ENCODE measurements around the gene WBP1L. TPM values are rescaled to one million over a fixed set of nuclear protein-coding genes. Genes with fewer than 3 reads are reported as not detected.

Gene WBP1L
- total RNA-seq, 2 experiments from 2014 or later = 17.6 to 24.4 TPM

- Histone ChIP-seq H4K20me1 (ENCODE audit: insufficient read depth, low read length) (no peaks in the 10 kb centered on the region; the same call in 1 of the 2 replicates), H3K4me2 (ENCODE audit: low read length) (peak overlapping the region; percentile 25; the same call in 1 of the 2 replicates), H3K36me3 (ENCODE audit: insufficient read depth, low read length) (no peaks in the 10 kb centered on the region), H3K4me3 (ENCODE audit: low read depth, low read length, poor library complexity, severe bottlenecking) (peak overlapping the region; percentile 12), H3K9me2 (ENCODE audit: insufficient read depth, low read length) (no peaks in the 10 kb centered on the region), H2AFZ (ENCODE audit: low read length) (peak overlapping the region; percentile 93; the same call in 1 of the 2 replicates), H3K4me1 (ENCODE audit: insufficient read depth, low read length, poor library complexity, severe bottlenecking) (peaks cover 29% of the 10 kb centered on the region), H3K9me3 (ENCODE audit: low read length) (no peaks in the 10 kb centered on the region), H3K27ac (ENCODE audit: low read depth, low read length, poor library complexity, severe bottlenecking) (no peak overlapping the region), H3K79me2 (ENCODE audit: insufficient read depth, low read depth, low read length) (peaks cover 27% of the 10 kb centered on the region)
- POLR2A ChIA-PET = interaction anchor here (0.7 to 2.5 kb wide), 10 partner anchors 9 to 756 kb away, joined by 3 to 14 read pairs (median 4); partner anchors contain the start of genes ARL3 and SFXN2
- no TSS peak for BruUV-seq (replicated peaks)
- TF ChIP-seq EZH2phosphoT487 (IDR thresholded peaks at IDR 0.05; ENCODE audit: borderline replicate concordance, low read depth, low read length) = no peak
- TF ChIP-seq CTCF (conservative IDR thresholded peaks at IDR 0.05; ENCODE audit: low read length) = no peak
- intact Hi-C loops (cut with micrococcal nuclease; ENCODE audit: unreplicated experiment) = loop anchor here (2.0 kb wide), 1 partner anchor 28 kb away; the partner anchor contains the start of genes ARL3 and SFXN2
- DNase-seq (ENCODE audit: low spot score) = no peak
- CTCF ChIA-PET (ENCODE audit: unreplicated experiment) = interaction anchor here (0.7 kb wide), 1 partner anchor 115 kb away, joined by 5 read pairs; no protein-coding TSS in a partner anchor
Observed at GRCh38 chr10:102743078-102743587, 615 bp upstream of the WBP1L start.

GRCh38 chr10:102744374-102745051 is 765 bp downstream of the WBP1L start:
- DNase-seq (ENCODE audit: low spot score) = peak; percentile 61
- BruUV-seq (replicated peaks) = no TSS peak

More at GRCh38 chr10:102744374-102745051, 765 bp downstream of the WBP1L start:
- Histone ChIP-seq H2AFZ (ENCODE audit: low read length) (peak overlapping the region; percentile 61; the same call in 1 of the 2 replicates), H3K4me3 (ENCODE audit: low read depth, low read length, poor library complexity, severe bottlenecking) (peak overlapping the region; percentile 96), H3K4me2 (ENCODE audit: low read length) (peak overlapping the region; percentile 91), H3K79me2 (ENCODE audit: insufficient read depth, low read depth, low read length) (peaks cover 27% of the 10 kb centered on the region), H4K20me1 (ENCODE audit: insufficient read depth, low read length) (no peaks in the 10 kb centered on the region; the same call in 1 of the 2 replicates), H3K9me2 (ENCODE audit: insufficient read depth, low read length) (no peaks in the 10 kb centered on the region), H3K36me3 (ENCODE audit: insufficient read depth, low read length) (no peaks in the 10 kb centered on the region), H3K27ac (ENCODE audit: low read depth, low read length, poor library complexity, severe bottlenecking) (peak overlapping the region; percentile 34), H3K4me1 (ENCODE audit: insufficient read depth, low read length, poor library complexity, severe bottlenecking) (peaks cover 23% of the 10 kb centered on the region), H3K9me3 (ENCODE audit: low read length) (no peaks in the 10 kb centered on the region)
- CTCF ChIA-PET (ENCODE audit: unreplicated experiment) = interaction anchor here (0.6 kb wide), 1 partner anchor 1376 kb away, joined by 8 read pairs; no protein-coding TSS in a partner anchor
- intact Hi-C loops (cut with micrococcal nuclease; ENCODE audit: unreplicated experiment) = loop anchor here (5.0 kb wide), 1 partner anchor 68 kb away; no protein-coding TSS in a partner anchor
- TF ChIP-seq CTCF (conservative IDR thresholded peaks at IDR 0.05; ENCODE audit: low read length) = no peak
- no peak for TF ChIP-seq EZH2phosphoT487 (IDR thresholded peaks at IDR 0.05; ENCODE audit: borderline replicate concordance, low read depth, low read length)
- POLR2A ChIA-PET = interaction anchor here (0.7 to 2.5 kb wide), 7 partner anchors 8 to 100 kb away, joined by 3 to 14 read pairs (median 4); partner anchors contain the start of genes ARL3, SFXN2 and TRIM8
